IPS-15b (cell line): Measurements from ENCODE around the gene MBNL2.

ENCODE experiments used
- H3K27me3 ChIP-seq: one replicate; pipeline ENCODE4 v1.6.1; 2013; ENCODE audit warnings: low read length; ENCODE audit not compliant: control insufficient read depth, insufficient read depth
- H3K36me3 ChIP-seq: one replicate; pipeline ENCODE4 v1.6.1; 2013; ENCODE audit warnings: low read length; ENCODE audit not compliant: control insufficient read depth, insufficient read depth
- H3K4me1 ChIP-seq: one replicate; pipeline ENCODE4 v1.6.1; 2013; ENCODE audit warnings: mild to moderate bottlenecking, low read length; ENCODE audit not compliant: control insufficient read depth, insufficient read depth
- H3K4me3 ChIP-seq: one replicate; pipeline ENCODE4 v1.5.1; 2013; ENCODE audit warnings: low read depth, low read length
- H3K9ac ChIP-seq: one replicate; pipeline ENCODE4 v1.6.1; 2013; ENCODE audit warnings: low read depth, mild to moderate bottlenecking, low read length
- H3K9me3 ChIP-seq: one replicate; pipeline ENCODE4 v1.6.1; 2013; ENCODE audit warnings: mild to moderate bottlenecking, low read length; ENCODE audit not compliant: control insufficient read depth, insufficient read depth

MBNL2 gene

DNA sequence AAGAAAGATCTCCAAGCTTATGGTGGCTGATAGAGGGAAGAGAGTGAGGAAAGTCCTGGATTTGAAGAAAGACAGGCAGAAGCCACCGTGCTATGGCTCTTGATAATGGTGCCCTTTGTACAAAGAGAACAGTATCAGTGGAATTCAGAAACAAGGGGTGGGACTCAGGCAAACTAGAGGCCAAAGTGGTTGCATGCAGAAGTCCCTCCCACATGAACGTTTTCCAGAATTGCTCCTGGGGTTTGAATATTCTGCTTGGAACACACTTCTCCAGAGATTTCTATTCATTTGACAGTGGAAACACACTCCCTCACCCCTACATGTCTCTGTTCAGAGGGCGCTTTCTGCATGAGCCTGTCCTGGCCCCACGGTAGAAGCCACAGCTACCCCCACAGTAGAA lies 10.1 kb upstream of the MBNL2 start:
- H3K9ac ChIP-seq: no peak overlapping the region
- no peaks in the 10 kb centered on the region for H3K9me3 ChIP-seq
- H3K36me3 ChIP-seq: no peaks in the 10 kb centered on the region
- no peak overlapping the region for H3K4me3 ChIP-seq
- H3K27me3 ChIP-seq: peaks cover 10% of the 10 kb centered on the region
- no peaks in the 10 kb centered on the region for H3K4me1 ChIP-seq

DNA sequence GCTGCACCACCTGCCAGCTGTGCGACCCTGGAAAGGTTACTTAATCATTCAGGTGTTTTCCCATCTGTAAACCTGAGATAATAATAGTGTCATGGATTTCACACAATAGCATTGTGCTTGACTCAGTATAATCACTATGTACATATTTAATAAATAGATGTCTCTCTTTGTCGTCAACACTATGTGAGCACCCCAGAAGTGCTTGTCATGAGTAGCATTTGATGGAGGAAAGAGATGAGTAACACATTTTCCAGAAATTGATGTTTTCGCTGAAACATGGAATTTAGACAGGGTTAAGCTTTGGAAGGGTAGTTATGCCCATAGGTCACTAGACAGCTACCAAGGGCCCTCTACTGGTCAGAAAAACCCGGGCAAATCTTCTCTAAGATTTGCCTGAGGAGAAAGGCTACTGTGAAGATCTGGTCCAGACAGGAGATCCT lies 9.5 kb upstream of the MBNL2 start:
- H3K27me3 ChIP-seq: peaks cover 10% of the 10 kb centered on the region
- H3K4me3 ChIP-seq: no peak overlapping the region
- no peaks in the 10 kb centered on the region for H3K36me3 ChIP-seq
- H3K9me3 ChIP-seq: no peaks in the 10 kb centered on the region
- H3K4me1 ChIP-seq: no peaks in the 10 kb centered on the region
- no peak overlapping the region for H3K9ac ChIP-seq

DNA sequence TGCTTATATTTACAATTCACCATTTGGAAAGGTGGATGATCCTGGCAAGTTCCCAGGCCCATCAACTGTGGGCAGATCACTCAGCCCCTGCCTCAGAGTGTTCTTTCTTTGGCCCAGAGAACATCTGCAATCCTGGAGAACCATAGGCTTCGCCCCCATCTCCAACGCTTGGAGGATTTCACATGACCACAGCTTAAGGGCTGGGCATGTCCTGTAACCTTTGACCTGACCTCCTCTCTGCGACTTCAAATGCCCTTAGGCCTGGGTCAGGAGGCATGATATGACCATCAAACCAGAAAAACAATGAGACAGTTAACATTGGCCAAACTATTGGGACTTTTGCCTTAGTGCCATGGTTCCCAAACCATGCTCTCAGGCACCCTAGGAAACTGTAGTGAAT lies 7.2 kb upstream of the MBNL2 start:
- no peaks in the 10 kb centered on the region for H3K36me3 ChIP-seq

DNA sequence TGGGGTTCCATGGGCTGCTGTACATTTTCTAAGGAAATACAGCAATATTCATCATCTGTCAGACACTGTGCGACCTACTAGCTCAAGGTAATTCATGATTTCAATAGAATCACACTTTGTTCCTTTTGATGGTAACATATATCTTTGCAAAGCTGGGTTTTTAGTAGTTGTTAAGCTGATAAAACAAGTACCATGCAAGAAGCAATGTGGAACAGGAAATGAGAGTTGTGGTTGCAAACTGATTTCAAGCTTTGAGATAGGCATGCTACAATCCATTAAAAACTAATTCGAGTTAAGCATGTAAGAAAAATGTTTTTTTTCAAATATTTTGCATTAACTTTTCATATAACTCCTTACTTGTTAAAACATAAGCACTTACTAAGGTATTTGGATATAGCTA lies 6.8 kb upstream of the MBNL2 start:
- Histone ChIP-seq H3K4me3 (no peak overlapping the region), H3K4me1 (no peaks in the 10 kb centered on the region), H3K9ac (no peak overlapping the region), H3K9me3 (no peaks in the 10 kb centered on the region), H3K27me3 (peaks cover 28% of the 10 kb centered on the region), H3K36me3 (no peaks in the 10 kb centered on the region)

More for the DNA sequence above, 7.2 kb upstream of the MBNL2 start:
- Histone ChIP-seq H3K4me3 (no peak overlapping the region), H3K4me1 (no peaks in the 10 kb centered on the region), H3K9ac (no peak overlapping the region), H3K9me3 (no peaks in the 10 kb centered on the region), H3K27me3 (peaks cover 24% of the 10 kb centered on the region)

DNA sequence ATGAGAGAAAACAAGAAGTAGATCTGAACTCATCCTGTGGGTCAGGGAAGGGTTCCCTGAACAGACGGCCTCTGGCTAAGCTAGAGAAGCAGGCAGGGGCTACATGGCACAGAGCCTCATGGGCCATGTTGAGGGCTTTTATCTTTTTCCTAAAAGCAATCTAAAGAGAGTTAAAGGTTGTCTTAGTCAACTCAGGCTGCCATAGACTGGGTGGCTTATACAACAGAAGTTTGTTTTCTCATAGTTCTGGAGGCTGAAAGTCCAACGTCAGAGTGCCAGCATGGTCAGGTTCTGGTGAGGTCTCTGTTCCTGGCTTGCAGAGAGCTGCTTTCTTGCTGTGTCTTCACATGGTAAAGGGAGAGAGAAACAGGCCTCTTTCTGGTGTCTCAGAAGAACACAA lies 2.9 kb upstream of the MBNL2 start:
- Histone ChIP-seq H3K4me3 (no peak overlapping the region), H3K27me3 (peaks cover 44% of the 10 kb centered on the region)

DNA sequence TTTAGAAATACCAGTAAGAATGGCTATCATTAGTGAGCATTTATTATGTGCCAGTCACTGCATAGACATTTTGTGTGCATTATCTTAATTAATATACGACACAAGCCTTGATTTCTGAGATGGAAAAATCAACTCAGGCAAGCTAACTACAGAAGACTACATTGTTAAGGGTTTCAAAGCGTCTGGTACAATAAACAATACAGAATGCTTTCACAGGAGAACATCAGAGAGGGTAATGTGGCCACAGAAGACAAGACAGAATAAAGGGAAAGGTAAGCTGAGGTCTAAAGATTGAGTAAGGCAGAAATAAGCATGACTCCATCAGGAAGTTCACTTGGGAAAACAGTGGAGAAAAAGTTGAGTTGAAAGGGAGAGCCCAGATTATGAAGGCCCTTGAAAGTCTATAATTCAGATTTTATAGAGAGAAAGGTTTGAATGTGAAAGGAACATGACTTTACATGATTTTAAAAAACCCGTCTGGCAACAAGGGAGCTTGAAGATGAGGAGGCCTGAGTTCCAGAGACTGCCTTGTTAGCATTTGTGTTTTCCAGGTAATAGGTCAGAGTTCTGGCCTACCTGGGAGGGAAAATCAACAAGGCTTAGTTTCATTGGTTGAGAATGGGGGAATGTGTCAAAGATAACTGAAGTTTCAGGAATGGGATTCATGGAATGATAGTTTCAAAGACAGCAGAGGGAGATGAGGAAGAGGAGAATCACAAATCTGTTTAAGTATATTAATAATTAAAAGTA lies 1.8 kb upstream of the MBNL2 start:
- Histone ChIP-seq H3K4me1 (peaks cover 11% of the 10 kb centered on the region), H3K27me3 (peaks cover 55% of the 10 kb centered on the region), H3K9me3 (no peaks in the 10 kb centered on the region), H3K9ac (no peak overlapping the region), H3K36me3 (no peaks in the 10 kb centered on the region), H3K4me3 (no peak overlapping the region)

More for the DNA sequence above, 2.9 kb upstream of the MBNL2 start:
- no peak overlapping the region for H3K9ac ChIP-seq
- H3K4me1 ChIP-seq: peaks cover 8% of the 10 kb centered on the region
- H3K36me3 ChIP-seq: no peaks in the 10 kb centered on the region
- H3K9me3 ChIP-seq: no peaks in the 10 kb centered on the region

DNA sequence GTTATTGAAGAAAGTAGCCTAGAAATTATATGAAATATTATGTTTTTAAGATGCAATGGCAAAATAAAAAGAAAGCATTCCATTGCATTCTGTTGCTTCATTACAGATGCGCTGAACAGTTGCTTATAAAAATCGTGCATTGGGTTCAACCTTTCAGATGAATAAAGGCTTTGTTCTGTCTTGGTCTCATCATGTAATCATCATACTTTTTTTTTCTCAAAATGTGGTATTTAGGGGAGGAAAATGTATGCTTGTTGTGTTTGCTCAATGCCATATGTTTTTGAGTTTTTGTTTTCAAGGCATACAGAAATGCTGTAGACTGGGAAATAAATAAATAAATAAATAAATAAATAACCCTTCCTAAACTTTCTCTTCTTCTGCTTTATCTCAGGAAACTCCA lies 1.1 kb upstream of the MBNL2 start:
- H3K27me3 ChIP-seq: peaks cover 59% of the 10 kb centered on the region
- peaks cover 11% of the 10 kb centered on the region for H3K4me1 ChIP-seq
- no peak overlapping the region for H3K4me3 ChIP-seq
- no peaks in the 10 kb centered on the region for H3K36me3 ChIP-seq
- no peaks in the 10 kb centered on the region for H3K9me3 ChIP-seq
- H3K9ac ChIP-seq: no peak overlapping the region

DNA sequence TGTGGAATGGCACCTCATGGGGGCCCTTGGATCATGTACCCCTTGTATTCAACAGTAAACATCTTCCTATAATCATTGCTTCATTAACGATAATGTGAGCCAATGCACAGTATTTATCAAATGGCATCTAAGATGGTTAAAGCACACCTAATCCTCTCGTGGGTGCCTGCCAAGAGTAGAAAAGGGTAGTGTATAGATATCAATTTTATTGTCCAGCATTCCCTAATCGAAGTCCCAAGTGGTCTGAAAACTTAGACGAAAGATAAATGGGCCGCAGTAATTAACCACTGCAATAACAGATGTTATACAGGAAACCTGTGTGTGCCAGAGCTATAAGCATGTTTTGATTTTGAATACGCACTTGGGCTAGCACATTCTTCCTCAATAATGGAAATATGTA lies 667 bp upstream of the MBNL2 start:
- peaks cover 63% of the 10 kb centered on the region for H3K27me3 ChIP-seq
- H3K36me3 ChIP-seq: no peaks in the 10 kb centered on the region
- H3K4me3 ChIP-seq: no peak overlapping the region
- H3K9me3 ChIP-seq: no peaks in the 10 kb centered on the region
- peaks cover 11% of the 10 kb centered on the region for H3K4me1 ChIP-seq
- no peak overlapping the region for H3K9ac ChIP-seq

DNA sequence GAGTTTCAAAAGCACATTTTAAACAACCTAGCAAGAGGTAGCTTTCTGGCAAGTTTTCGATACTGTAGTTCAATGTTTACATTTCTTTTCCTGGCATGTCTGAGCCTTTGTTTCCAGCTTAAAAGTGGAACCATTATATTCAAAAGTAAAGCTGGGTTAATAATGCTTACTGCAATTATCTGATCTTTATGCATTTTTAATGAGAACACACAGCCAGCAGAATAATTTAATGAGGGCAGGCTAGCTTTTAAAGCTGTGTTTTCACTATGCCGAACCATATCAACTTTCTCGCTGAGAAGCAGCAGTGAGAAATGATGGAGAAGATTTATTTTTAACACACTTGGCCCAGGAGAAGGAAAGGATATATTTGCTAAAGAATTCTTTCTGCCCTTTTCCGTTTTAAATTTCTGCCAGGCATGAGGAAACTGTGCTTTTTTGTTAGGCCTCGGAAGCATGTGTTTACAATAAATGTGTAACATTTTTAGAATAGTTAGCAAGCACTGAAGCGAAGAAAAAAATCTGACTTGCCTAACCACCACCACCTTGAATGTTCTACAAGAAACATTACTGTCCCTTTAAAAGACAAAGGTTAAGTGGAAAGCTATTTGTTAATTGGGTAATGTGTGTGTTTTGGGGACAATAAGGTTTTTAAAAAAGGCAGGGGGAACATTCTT lies 1.0 kb downstream of the MBNL2 start:
- H3K36me3 ChIP-seq: no peaks in the 10 kb centered on the region
- peaks cover 11% of the 10 kb centered on the region for H3K4me1 ChIP-seq
- H3K9me3 ChIP-seq: no peaks in the 10 kb centered on the region
- H3K9ac ChIP-seq: no peak overlapping the region
- H3K27me3 ChIP-seq: peaks cover 80% of the 10 kb centered on the region
- H3K4me3 ChIP-seq: no peak overlapping the region

DNA sequence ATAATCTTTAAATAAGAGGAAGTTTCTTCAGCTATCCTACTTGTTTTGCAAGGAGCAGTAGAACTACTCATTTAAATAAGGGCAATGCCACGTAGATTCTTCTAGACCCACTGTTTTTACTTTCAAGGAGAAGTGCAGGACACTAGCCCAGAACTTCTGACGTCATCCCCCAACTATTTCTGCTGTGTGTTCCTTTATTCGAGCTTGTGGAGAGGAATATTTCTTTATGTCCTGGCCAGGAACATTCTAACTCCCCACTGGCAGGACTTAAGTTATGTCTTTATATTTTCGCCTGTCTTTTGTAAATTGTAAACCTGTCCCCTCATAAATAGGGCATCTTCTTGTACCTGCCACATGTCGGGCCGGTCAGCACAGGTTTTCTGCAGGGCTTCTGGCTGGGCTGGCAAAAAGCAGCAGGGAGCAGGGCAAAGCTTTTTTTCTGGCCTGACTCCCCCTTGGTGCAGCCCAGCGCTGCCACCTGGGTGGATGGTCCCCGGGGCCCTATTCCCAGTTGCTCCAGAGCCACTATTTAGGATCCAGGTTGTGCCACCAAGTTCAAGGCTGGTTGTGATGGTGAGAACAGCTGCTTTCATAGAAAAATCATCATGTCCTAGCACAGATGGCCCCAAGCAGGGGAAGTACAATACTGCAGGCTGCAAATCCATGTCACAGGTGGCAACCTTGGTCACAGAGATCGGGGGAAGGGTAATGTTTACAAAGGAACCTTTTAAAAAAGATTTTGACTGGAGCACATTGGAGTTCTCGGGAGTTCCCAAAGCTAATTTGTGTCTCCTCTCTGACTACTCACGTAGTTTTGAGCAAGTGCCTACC lies 1.8 kb downstream of the MBNL2 start:
- no peaks in the 10 kb centered on the region for H3K9me3 ChIP-seq
- H3K36me3 ChIP-seq: no peaks in the 10 kb centered on the region
- peaks cover 11% of the 10 kb centered on the region for H3K4me1 ChIP-seq
- H3K27me3 ChIP-seq: peaks cover 83% of the 10 kb centered on the region
- peak overlapping the region; percentile 28 for H3K4me3 ChIP-seq
- no peak overlapping the region for H3K9ac ChIP-seq

DNA sequence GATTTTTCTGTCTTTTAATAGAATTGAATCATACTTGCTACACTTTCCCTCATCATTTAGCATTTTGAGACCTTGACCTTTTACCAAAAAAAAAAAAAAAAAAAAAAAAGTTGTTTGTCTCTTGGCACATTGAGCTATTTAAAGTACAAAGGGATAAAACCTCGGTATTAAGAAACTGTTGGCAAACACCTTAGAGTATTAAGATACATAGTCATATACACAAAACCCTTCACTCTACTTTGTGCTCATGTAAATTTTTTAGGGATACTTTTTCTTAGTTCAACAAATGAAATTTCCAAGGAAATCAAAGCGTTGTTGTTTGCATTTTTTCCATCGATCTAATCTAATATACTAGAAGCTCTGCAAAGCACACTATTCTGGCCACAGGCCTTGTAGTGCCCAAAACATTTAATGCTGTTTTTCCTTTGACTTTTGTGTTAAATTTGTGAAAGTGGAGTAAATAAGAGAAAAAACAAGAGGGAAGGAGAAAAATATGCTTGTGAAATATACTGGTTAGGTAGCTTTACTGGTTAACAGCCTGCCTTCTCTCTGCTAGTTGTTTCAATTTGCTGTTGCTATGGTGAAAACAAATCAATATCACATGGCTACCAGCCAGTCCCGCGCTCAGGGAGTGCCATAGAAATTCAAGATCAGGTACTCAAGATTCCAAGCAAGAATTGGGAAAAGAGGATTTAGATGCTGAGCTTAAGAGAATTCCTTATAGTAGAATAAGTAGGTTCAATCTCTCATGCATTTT lies 2.6 kb downstream of the MBNL2 start:
- no peak overlapping the region for H3K9ac ChIP-seq
- H3K4me1 ChIP-seq: peaks cover 11% of the 10 kb centered on the region
- H3K9me3 ChIP-seq: no peaks in the 10 kb centered on the region
- no peaks in the 10 kb centered on the region for H3K36me3 ChIP-seq
- H3K27me3 ChIP-seq: peaks cover 84% of the 10 kb centered on the region
- H3K4me3 ChIP-seq: no peak overlapping the region
